A673 (cell line): Measurements from ENCODE around the gene KPNA1. TPM values are rescaled to one million over a fixed set of nuclear protein-coding genes. Genes with fewer than 3 reads are reported as not detected.

Experiments used
- BruUV-seq: library from RNA; stranded (reverse); fragments of 400-500 nt; replicated peaks from 2 replicates; lab custom pipeline; 2021; lab: Mats Ljungman, UMichigan
- CTCF ChIA-PET: fragments of 300-600 bp; sonication (Branson Sonifier 250); formaldehyde crosslinking; loops from one replicate; lab custom pipeline; 2022; ENCODE audit warnings: antibody characterized with exemption; lab: Charles Lee
- POLR2A ChIA-PET: fragments of 300-600 bp; sonication (Branson Sonifier 250); formaldehyde crosslinking; loops from one replicate; lab custom pipeline; 2022; ENCODE audit warnings: antibody characterized with exemption; ENCODE audit not compliant: low non-redundant PET; lab: Charles Lee
- DNase-seq: peaks from one replicate; pipeline ENCODE4 v3.0.0-alpha.2; 2015; ENCODE audit warnings: low spot score
- H3K27ac ChIP-seq: fragments of 200-600 bp; sonication (generic); 2 replicates; pipeline ENCODE4 v1.5.1; 2016; ENCODE audit warnings: mixed run types, low read depth, mild to moderate bottlenecking, mixed read lengths, antibody characterized with exemption, low read length; ENCODE audit not compliant: poor library complexity, severe bottlenecking
- H3K27me3 ChIP-seq: fragments of 200-600 bp; sonication (generic); replicated peaks from 2 replicates; pipeline ENCODE4 v1.6.1; 2017; ENCODE audit warnings: mixed run types, low read depth, mild to moderate bottlenecking, mixed read lengths, antibody characterized with exemption, low read length; ENCODE audit not compliant: insufficient read depth, poor library complexity
- H3K36me3 ChIP-seq: fragments of 200-600 bp; sonication (generic); 2 replicates; pipeline ENCODE4 v1.6.1; 2016; ENCODE audit warnings: mixed run types, mild to moderate bottlenecking, mixed read lengths, antibody characterized with exemption, low read length; ENCODE audit not compliant: insufficient read depth, poor library complexity, severe bottlenecking
- H3K4me1 ChIP-seq: fragments of 200-600 bp; sonication (generic); 2 replicates; pipeline ENCODE4 v1.6.1; 2017; ENCODE audit warnings: mixed run types, mild to moderate bottlenecking, mixed read lengths, antibody characterized with exemption, low read length; ENCODE audit not compliant: insufficient read depth, poor library complexity, severe bottlenecking
- H3K4me3 ChIP-seq: fragments of 200-600 bp; sonication (generic); 2 replicates; pipeline ENCODE4 v1.5.1; 2016; ENCODE audit warnings: low read depth, mixed run types, mild to moderate bottlenecking, mixed read lengths, low read length; ENCODE audit not compliant: poor library complexity, severe bottlenecking
- H3K9me3 ChIP-seq: fragments of 200-600 bp; sonication (generic); 2 replicates; pipeline ENCODE4 v1.6.1; 2016; ENCODE audit warnings: mixed run types, low read depth, mild to moderate bottlenecking, mixed read lengths, antibody characterized with exemption, low read length; ENCODE audit not compliant: poor library complexity, severe bottlenecking
- CTCF ChIP-seq: fragments of 300-800, 200-600 bp; sonication (generic); conservative IDR thresholded peaks from 2 replicates; pipeline ENCODE4 v1.5.1; 2017; ENCODE audit warnings: low read depth, mild to moderate bottlenecking, antibody characterized with exemption, low read length, moderate library complexity, mixed read lengths
- EZH2 ChIP-seq: fragments of 200-600 bp; sonication (generic); IDR thresholded peaks from 2 replicates; pipeline ENCODE4 v1.6.1; 2017; ENCODE audit warnings: borderline replicate concordance, low read depth, mild to moderate bottlenecking, mixed read lengths, antibody characterized with exemption, low read length; ENCODE audit not compliant: poor library complexity, severe bottlenecking
- intact Hi-C: fragments of 100-400 bp; cut with micrococcal nuclease; formaldehyde crosslinking; loops from one replicate; pipeline ENCODE4 v1.10.0; 2022; ENCODE audit not compliant: unreplicated experiment
- total RNA-seq: library from RNA; stranded (reverse); gene quantifications from 2 replicates; pipeline ENCODE4 v1.2.3, GENCODE V29; 2021

Gene KPNA1
- total RNA-seq, 1 experiment from 2014 or later: 110 TPM

DNA sequence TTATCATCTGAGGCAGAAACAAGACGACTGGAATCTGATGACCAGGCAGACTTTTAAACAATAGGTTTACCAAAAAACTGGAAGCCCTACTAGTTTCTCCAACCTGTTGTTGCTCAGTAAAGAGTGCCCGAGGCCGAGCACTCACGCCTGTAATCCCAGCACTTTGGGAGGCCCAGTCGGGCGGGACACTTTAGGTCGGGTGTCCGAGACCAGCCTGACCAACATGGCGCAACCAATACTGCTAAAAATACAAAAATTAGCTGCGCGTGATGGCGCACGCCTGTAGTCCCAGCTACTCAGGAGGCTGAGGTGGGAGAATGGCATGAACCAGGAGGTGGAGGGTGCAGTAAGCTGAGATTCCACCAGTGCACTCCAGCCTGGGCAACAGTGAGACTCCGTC, 97.8 kb downstream of the KPNA1 start:
- ChIA-PET POLR2A (no interaction called here), CTCF (interaction anchor here (1.9 kb wide), 1 partner anchor 24 kb away, joined by 6 read pairs; no protein-coding TSS in a partner anchor)
- no TSS peak for BruUV-seq
- peaks cover 2% of the 10 kb centered on the region for H3K36me3 ChIP-seq
- DNase-seq: no peak
- peak overlapping the region; percentile 83 for H3K4me3 ChIP-seq
- H3K9me3 ChIP-seq: no peaks in the 10 kb centered on the region
- H3K4me1 ChIP-seq: peaks cover 8% of the 10 kb centered on the region
- no peaks in the 10 kb centered on the region for H3K27me3 ChIP-seq
- TF ChIP-seq EZH2 (no peak), CTCF (no peak)
- H3K27ac ChIP-seq: peak overlapping the region; percentile 85
- intact Hi-C loops: loop anchor here (10.0 kb wide), 1 partner anchor 872 kb away; the partner anchor contains the start of gene POLQ

DNA sequence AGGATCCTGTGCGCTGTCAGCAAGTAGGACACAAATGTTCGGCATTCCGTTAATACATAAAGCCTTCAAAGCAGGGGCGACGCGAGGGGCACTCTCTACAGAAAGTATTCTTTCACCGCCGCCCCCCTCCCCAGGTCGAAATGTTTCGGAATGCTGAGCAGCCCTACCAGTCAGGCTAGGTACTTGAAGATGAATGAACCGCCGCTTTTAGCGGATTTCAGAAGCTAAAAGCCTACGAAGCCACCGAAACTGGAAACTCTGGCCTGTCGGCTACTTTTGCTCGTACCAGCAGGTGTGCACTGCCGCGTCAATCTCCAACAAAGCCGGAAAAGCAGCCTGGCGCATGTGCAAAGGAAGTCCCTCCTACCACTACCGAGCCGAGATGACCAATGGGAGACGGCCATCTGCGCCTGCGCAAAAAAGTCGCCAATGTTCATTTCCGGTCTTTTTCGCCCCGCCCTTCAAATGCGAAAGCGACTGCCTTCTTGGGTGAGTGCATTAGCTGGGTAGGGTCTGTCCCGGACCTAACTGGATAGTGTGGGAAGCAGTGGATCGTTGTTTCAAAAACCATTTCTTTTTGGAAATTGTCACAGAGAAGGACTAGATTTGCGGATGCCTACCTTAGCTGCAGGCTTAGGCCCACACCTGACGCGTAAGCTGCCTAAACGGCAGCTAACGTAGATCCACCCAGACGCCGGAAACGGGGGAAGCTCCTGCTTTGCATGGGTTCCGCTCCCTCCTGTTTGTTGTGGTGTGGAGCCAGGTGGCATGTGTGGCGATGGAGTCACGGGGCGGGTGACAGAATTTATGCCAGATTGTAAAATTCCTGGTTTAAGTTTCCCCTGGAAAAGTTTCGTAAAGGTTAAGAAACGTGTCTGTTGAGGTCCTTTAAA, 98.7 kb downstream of the KPNA1 start, which contains the start of gene WDR5B:
Gene WDR5B, minus strand, starts transcription at position 301 of the 893 bp plus-strand sequence. CDS start 534 bp downstream, outside the sequence.
- peak; percentile 98 for DNase-seq
- Histone ChIP-seq H3K9me3 (no peaks in the 10 kb centered on the region), H3K27me3 (no peaks in the 10 kb centered on the region), H3K4me3 (peak within 1 kb of the TSS; percentile 83), H3K4me1 (peaks cover 8% of the 10 kb centered on the region), H3K27ac (peak within 1 kb of the TSS; percentile 85), H3K36me3 (peaks cover 2% of the 10 kb centered on the region)
- TF ChIP-seq EZH2 (no peak), CTCF (no peak)
- ChIA-PET POLR2A (interaction anchor here (0.6 to 0.7 kb wide), 2 partner anchors 353 to 704 kb away, joined by 5 to 6 read pairs; no protein-coding TSS in a partner anchor), CTCF (interaction anchor here (1.9 kb wide), 1 partner anchor 23 kb away, joined by 6 read pairs; no protein-coding TSS in a partner anchor)
- TSS peak; percentile 80 for BruUV-seq
- intact Hi-C loops: loop anchor here (10.0 kb wide), 1 partner anchor 871 kb away; the partner anchor contains the start of gene POLQ

DNA sequence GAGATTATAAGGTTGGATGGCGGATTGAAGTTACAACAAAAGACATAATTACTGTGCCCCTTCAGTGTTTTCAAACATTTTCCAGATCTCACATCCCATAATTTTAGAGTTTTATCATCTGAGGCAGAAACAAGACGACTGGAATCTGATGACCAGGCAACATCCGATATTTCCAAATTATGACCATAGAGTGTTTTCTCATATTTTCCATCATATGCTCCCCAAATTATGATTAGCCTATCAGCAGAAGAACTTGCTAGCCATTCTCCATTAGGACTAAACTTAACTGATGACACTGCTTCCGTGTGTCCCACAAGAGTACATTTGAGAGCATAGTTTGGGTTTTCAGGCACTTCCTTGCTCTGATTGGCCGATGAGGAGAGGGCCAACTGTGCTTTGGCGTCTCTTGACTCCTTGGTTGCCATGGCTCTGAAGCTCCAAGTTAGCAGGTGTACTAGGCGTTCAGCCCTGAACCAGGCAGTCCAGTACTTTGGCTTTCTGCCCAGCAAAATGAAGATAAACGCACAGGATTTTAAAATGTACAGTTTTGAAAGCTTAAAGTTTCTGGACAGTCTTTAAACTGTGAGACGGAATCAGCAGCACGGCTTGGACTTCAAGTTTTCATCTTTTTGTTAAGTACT, 99.5 kb downstream of the KPNA1 start:
- peak overlapping the region; percentile 83 for H3K4me3 ChIP-seq
- DNase-seq: peak; percentile 48
- H3K27ac ChIP-seq: peak overlapping the region; percentile 85
- H3K36me3 ChIP-seq: peaks cover 2% of the 10 kb centered on the region
- intact Hi-C loops: loop anchor here (10.0 kb wide), 1 partner anchor 870 kb away; the partner anchor contains the start of gene POLQ
- POLR2A ChIA-PET: interaction anchor here (0.7 kb wide), 1 partner anchor 705 kb away, joined by 6 read pairs; no protein-coding TSS in a partner anchor
- CTCF ChIA-PET: interaction anchor here (1.9 kb wide), 1 partner anchor 22 kb away, joined by 6 read pairs; no protein-coding TSS in a partner anchor
- no peaks in the 10 kb centered on the region for H3K27me3 ChIP-seq
- BruUV-seq: TSS peak; percentile 58
- peaks cover 8% of the 10 kb centered on the region for H3K4me1 ChIP-seq
- H3K9me3 ChIP-seq: no peaks in the 10 kb centered on the region
- TF ChIP-seq CTCF (no peak), EZH2 (no peak)
